GM18907 (cell line): ENCODE measurements around the gene NGB.
"Not testable (repeated sequence)": the region's sequence is repeated elsewhere in the genome, so short reads cannot be mapped to it uniquely, and the experiment has no call there.

Experiments used
- ATAC-seq: cut with Tn5 transposase; IDR thresholded peaks from one replicate; pipeline ENCODE4 v1.9.1; 2021; ENCODE audit warnings: mild to moderate bottlenecking, moderate library complexity; ENCODE audit not compliant: unreplicated experiment

Gene NGB

GRCh38 chr14:77296906-77297305 is 25.9 kb upstream of the NGB start:
- ATAC-seq, result no peak

GRCh38 chr14:77296155-77296554 is 25.1 kb upstream of the NGB start:
- ATAC-seq, result no peak

- no peak for ATAC-seq
Observed at GRCh38 chr14:77290705-77291104, 19.7 kb upstream of the NGB start.

GRCh38 chr14:77286576-77286975 is 15.6 kb upstream of the NGB start:
- no peak for ATAC-seq

GRCh38 chr14:77284466-77284865 is 13.5 kb upstream of the NGB start:
- ATAC-seq, result no peak

- ATAC-seq, result no peak
Observed at GRCh38 chr14:77284066-77284465, 13.1 kb upstream of the NGB start.

GRCh38 chr14:77281852-77282410 is 10.9 kb upstream of the NGB start:
- ATAC-seq, result no peak

- not testable (repeated sequence) for ATAC-seq
Observed at GRCh38 chr14:77280921-77281320, 9.9 kb upstream of the NGB start.

- ATAC-seq, result no peak
Observed at GRCh38 chr14:77279719-77280118, 8.7 kb upstream of the NGB start.

- no peak for ATAC-seq
Observed at GRCh38 chr14:77278461-77279230, 7.6 kb upstream of the NGB start.

GRCh38 chr14:77276959-77277358 is 6.0 kb upstream of the NGB start:
- no peak for ATAC-seq

- ATAC-seq, result no peak
Observed at GRCh38 chr14:77276295-77276935, 5.4 kb upstream of the NGB start.

GRCh38 chr14:77275601-77276017 is 4.6 kb upstream of the NGB start:
- ATAC-seq, result no peak

- ATAC-seq, result no peak
Observed at GRCh38 chr14:77275041-77275580, 4.1 kb upstream of the NGB start.

GRCh38 chr14:77273796-77274195 is 2.8 kb upstream of the NGB start:
- ATAC-seq, result no peak

GRCh38 chr14:77272261-77272660 is 1.3 kb upstream of the NGB start:
- ATAC-seq, result no peak

- no peak for ATAC-seq
Observed at GRCh38 chr14:77270361-77271112, 469 bp downstream of the NGB start.

- ATAC-seq, result no peak
Observed at GRCh38 chr14:77268989-77269600, 1.9 kb downstream of the NGB start.

GRCh38 chr14:77267937-77268699 is 2.9 kb downstream of the NGB start:
- ATAC-seq, result no peak

- ATAC-seq, result no peak
Observed at GRCh38 chr14:77266336-77266735, 4.7 kb downstream of the NGB start.
